Measurements from ENCODE around the gene TGFA.

The TGFA gene

DNA sequence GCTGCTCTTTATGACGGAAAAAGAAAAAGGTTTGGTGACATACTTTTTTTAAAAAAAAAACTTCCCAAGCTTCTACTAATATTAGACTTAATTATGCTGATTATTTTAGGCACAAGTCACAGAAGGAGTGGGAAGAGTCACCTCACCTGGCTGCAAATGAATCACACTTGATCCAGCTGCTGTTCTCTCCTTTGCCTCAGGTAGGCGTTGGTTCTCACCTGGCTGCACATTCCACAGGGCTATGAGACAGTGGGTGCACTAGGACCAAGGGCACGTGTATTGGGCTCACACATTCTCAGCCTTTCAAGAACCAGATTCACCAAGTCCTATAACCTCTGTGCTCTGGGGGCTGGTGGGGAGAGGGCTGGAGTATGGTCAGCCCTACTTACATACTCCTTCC lies 93.3 kb downstream of the TGFA start:
- DNase-seq, result no peak

DNA sequence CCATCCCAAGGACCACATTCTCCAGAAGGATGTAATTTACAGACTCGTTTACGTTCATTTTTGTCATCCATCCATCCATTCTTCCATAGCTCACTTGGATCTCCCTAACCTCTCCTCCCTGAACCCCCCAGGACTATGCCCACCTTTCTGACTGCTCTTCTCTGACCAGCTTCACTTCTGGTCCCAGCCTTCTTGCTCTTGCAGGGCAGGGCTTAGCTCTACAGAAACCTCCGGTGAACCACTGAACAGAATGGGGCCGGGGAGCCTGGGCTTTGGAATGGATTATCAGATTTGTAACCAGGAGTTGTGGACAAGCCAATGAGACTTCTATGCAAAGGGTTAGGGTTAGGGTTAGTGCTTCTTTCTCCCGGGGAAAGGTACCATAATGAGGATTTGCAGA lies 95.0 kb downstream of the TGFA start:
- DNase-seq, result no peak

GRCh38 chr2:70456585-70457495 lies 96.8 kb downstream of the TGFA start:
- DNase-seq, result no peak

GRCh38 chr2:70454936-70455544 lies 98.6 kb downstream of the TGFA start:
- no peak for DNase-seq

DNA sequence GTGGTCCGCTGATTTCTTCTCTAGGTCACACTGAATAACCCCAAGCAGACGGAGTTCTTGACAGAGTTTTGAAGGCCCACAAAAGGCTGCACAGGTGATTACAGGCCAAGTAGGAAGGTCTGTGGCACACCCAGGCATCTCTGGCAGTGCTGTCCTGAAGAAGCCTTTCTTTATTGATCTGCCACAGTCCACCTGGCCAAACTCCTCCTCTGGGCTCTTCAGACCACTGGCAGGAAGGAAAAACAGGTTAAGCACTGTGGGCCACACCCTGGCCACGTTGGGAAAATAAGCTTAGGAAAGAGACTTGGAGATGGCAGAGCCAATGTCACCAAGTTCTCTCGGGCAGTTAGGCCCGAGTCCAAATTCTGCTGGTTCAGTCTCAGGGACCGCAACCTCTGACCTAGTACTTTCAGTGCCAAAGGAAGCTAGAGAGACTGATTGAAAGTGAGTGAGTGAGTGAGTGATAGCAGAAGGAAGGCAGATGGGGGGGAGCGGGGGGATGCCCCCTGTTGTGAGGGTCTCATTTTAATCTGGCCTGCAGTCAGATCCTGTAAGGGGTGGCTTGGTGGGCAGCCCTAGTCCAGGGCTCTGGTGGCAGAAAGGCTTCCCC lies 102.9 kb downstream of the TGFA start:
- DNase-seq, result no peak

DNA sequence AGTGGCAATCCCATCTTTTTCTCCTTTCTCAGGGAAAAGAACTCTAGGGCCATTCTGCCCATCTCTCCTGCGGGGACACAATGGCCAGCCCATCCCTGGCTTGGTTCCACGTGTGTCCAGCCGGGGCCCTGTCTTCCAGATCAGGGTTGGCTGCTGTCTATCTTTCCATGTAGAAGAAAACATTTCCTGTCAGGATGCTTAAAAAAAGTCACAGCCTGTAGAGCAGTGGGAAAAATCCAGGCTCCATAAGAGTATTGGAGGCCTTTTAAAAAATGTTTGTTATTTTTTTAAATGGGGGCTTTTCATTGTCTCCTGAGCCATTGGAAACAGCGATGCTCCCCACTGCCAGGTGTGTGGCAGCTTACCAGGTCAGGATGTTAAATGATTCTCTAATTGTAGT lies 105.6 kb downstream of the TGFA start:
- DNase-seq, result no peak

- DNase-seq, result no peak
Observed at GRCh38 chr2:70443726-70444125, 109.9 kb downstream of the TGFA start.

GRCh38 chr2:70443078-70443465 lies 110.6 kb downstream of the TGFA start:
- DNase-seq, result no peak

DNA sequence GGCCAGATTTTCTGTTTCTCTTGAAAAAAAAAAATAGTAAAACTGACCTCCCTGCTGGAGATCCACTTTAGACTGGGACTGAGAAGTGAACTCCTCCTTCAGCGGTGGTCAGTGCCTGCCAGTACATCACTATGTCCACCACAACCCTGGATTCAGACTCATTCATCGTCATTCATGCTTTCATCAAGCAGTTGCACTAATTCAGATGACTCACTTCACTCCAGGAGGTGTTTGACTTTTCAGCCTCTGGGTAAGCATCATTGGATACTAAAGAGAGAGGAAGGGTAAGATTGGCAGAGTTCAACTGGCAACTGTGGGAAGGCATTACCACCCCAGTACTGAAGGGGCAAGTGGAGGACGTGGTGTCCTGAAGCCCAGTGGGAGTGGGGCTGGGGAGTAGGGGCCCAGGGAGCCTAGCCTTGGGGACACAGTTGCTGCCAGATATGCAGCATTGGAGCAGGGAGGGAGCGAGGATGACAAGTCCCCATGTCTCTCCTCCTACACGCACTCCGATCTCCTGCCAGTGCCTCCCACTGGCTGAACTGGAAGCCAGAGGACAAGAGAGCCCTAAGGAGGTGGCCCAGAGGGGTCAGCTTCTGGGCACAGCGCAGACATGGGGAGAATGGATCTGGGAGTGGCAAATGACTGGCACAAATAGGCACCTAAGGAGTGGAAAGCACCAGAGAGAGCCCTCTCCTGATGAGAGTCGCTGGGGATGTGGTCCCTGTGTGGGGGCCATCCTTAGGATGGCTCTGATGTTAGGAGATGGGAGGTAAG lies 111.1 kb downstream of the TGFA start:
- no peak for DNase-seq

DNA sequence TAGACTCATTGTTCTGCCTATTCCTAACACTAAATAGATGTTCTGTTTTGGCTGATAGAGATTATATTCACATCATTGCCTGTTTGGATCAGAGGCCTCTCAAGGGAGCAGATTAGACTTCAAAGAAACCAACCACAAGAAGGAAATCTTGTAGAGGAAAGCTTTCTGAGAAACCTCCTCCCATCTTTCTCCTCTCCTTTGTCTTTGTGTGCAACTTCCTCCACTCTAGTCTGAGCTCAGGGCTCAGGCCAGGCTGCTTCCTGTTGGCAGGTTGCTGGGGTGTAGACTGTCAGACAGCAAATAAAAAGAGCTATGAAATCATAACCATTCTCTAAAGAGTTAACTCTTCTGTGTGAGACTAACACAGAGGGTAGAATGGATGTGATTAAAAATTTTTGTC lies 113.0 kb downstream of the TGFA start:
- peak; percentile 68 for DNase-seq

- DNase-seq, result no peak
Observed at GRCh38 chr2:70435138-70435537, 118.5 kb downstream of the TGFA start.

GRCh38 chr2:70433315-70433714 lies 120.3 kb downstream of the TGFA start:
- no peak for DNase-seq

DNA sequence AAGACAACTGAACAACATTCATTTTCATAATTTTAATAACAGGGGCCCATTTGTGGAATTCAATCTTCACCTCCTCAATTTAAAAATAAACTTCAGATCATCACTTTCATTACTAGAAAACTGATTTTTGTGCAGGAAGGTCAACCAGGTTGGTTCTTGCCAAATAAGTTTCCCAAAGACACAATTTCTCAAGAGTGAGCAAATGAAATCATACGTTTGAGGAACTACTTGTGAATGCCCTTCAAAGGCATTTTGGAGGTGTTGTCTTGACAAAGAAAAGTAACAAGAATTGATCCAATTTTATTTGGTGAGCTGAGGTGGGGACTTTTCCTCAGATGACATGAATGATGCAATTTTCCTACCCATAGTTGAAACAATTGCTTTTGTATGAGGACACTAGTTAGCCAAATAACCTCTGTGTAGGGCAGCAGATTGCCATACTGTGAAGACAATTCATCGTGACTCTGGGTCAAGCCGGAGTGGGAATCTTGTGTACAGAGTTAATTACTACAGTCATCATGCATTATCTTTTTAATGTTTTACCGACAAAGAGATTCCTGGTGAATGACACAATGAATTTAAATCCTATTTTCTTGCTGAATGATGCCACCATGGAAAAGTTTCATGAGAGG lies 121.8 kb downstream of the TGFA start:
- DNase-seq, result no peak

DNA sequence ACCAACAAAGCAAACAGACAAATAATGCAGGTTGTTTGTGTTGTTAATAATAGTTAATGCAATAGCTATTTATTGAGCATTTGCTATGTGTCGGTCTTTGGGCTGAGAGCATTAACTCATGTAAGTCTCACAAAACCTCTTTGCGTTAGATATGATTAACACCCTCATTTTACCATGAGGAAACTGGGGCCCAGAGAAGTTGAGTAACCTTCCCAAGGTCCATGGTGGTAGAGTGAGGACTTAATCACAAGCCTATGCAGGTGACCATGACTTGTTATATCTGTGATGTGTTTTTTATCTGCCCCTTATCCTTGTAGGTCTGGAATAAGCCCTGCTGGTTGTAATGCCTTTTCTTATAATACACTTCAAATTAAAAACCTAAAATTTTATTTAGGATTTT lies 127.3 kb downstream of the TGFA start:
- no peak for DNase-seq

DNA sequence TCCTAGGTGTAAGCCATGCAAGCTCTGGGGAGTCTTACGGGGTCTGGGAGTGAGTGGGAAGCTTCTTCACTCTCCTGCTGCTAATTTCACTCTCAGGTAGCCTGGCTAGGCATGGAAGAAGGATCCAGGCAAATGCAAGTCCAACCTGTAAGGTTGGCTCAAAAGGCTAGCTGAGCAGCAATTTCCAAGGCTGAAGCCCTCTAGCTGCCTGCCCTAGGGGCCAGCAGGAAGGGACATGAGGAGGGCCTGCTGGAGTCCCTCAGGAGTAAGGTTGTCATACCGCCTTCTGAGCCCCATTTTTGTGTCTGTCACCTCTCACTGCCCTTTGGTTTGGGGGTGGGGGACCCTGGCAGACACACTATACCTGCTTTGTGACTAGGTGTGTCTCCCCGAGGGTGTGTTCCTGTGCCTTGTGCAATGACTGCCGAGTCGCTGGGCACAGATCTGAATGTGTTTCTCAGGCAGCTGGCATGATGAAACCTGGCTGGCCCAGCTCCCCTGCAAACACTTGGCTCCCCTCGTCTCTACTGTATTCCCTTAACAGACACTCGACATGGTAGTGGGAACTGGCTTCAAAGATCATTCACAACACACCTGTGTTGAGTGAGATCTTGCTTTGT lies 127.8 kb downstream of the TGFA start:
- no peak for DNase-seq

- DNase-seq, result no peak
Observed at GRCh38 chr2:70420740-70421139, 132.9 kb downstream of the TGFA start.

- DNase-seq, result no peak
Observed at GRCh38 chr2:70420143-70420542, 133.5 kb downstream of the TGFA start.

DNA sequence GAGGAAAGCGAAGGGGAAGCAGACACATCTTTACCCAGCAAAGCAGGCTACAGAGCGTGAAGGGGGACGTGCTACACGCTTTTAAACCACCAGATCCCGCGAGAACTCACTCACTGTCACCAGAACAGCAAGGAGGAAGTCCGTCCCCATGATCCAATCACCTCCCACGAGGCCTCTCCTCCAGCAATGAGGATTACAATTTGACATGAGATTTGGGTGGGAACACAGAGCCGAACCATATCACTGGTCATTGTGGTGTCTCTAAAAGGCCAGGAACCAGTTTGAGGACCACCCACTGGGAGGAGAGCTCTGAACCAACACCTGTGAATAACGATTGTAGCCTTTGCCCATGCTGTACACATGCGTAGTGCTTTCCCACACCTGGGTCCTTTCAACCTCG lies 135.1 kb downstream of the TGFA start:
- no peak for DNase-seq

- DNase-seq, result no peak
Observed at GRCh38 chr2:70417011-70417410, 136.6 kb downstream of the TGFA start.

DNA sequence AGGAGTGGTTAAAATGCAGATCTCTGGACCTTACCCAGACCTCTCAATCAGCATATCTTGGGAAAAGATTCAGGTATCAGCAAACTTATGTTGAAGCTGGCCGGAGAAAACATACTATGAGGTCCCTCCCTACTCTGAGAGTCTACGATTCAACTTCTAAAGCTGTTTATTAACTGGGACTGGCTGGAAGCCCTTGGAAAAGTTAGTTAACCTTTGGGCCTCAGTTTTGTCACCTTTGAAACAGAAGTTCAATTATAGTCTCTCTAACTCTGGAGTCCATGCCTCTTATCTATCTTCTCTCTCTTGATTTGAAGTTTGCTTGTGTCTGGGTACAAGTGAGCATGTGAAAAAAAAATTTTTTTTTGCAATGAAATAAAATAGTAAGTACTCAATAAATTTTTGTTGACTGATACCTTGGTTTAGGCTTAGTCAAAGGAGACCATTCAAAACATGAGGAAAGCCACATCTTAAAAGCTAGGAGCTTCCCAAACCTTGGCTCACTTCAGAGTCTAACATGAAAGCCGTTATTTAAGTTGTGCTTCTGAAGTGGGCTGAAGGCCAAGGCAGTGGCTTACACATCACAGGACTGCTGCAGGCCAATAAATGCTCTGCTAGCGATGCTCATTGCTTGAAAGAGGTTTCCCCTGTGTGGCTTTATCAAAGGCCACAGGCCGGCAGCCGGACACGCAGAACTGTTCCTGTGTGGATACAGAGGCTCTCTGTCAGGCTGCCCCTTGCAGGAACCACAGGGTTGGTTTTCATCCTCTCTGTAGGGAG lies 141.1 kb downstream of the TGFA start:
- DNase-seq, result no peak

DNA sequence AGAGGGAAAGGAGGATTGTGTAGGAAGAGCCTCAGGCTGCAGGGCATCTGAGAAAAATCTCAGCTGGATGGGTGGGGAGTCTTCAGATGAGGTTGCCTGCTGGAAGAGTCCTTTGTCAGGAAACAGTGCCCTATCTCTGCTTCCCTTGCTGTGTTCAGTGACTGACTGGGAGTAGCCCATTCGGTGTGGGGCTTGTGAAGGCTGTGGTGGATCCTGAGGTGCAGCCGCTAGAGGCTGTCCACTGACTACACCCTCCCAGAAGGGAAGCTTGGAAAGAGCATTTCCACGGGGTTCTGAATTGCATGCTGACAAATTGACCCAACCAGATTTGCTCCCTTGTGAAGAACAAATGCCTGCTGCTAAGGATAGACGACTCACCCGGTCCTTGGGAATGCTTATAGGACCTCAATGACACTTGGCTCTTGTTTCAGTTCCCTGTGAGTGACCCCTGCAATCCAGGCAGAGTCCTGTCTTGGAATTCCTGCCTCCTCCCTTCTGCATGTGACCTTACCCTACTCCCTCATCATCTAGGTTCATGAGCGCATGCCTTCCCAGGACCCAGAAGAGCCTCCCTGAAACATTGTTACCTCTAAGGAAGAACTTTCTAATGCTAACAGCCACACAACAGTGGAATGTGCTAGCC lies 142.0 kb downstream of the TGFA start:
- DNase-seq, result no peak

Measured in GF-D8 (cell line).